Amygdala (tissue), 56 donors: Measurements from ENCODE around the gene LSM4.
"Not testable (repeated sequence)": the region's sequence is repeated elsewhere in the genome, so short reads cannot be mapped to it uniquely, and the experiment has no call there.

Source experiments
- DNase-seq, 56 donors: peaks; one replicate each; lab custom pipeline; 2025; lab: John Stamatoyannopoulos, UW

Gene LSM4

GRCh38 chr19:18342090-18342632 lies 19.3 kb upstream of the LSM4 start:
- no peak for DNase-seq

DNA sequence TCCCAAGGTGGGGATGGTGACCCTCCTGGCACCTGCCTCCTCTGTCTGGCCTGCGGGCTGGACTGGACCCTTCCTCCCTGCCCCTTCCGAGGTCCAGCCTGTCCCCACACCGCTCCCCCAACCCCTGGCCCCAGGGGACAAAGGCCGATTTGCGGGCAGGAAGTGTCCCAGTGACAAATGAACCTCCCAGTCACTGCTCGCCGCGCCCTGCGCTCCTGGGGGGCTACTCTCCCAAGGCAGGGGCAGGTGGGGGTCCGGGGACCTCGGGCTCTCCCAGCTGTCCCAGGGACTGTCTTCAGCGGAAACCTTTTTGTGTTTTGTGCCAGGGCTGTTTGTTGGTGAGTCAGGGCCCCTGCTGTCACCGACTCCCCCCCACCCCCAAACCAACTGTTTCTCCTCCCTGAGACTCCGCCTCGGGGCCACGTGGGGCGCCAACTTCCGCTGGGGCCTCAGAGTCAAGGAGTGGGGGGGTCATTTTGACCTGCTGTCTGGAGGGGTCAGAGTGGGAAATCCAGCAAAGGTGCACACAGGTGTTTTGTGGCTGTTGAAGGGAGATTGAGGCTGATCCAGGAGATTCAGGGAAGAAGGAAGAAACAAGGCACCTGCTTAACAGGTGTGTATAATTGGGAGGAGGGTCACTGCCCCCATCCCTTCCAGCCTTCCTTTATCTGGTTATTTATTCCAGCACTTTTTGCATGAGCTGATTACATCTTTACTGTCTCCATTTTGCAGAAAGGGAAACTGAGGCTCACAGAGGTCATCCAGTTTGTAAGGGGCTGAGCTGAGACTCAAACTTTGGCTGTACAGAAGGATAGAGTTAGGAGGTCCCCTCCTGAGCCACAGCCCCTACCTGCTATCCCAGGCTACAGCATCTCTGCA lies 18.4 kb upstream of the LSM4 start:
- peak in 40 of 56 donors; percentile 3 to 61 (median 23) for DNase-seq

DNA sequence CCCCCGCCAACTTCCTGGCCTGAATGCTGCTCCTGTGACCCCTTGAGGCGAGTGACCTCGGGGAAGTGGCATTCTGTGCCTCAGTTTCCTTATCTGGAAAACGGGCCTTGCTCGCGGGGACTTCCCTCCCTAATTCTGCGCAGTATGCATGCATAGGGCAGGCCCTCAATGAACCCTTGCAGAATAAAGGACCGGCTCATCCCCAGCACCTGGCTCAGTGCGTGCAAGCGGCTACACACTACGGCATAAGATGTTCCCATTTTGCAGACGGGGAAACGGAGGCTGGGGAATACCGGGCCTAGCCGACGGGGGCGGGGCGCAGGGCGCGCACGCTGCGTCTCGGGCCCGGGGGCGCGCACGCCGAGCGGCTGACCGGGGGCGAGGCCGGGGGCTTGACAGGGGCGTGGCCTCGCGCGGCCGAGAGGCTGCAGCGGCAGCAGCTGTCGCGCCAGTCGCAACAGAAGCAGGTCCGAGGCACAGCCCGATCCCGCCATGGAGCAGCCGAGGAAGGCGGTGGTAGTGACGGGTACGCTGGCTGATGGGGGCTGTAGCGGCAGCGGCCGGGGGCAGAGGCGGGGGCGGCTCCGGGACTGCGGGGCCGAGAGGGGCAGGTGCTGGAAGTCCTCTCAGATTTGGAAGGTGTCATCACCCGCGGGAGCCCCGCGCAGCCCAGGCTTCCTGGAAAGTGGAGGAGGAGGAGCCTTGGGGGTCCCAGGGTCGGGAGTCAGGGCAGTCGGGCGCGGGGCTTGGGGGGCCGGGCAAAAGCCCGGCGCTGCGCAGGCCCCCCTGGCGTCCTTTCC lies 17.5 kb upstream of the LSM4 start, which contains the start of gene PGPEP1:
TSS of gene PGPEP1 (plus strand) at position 409 of the 800 bp plus-strand sequence. CDS start at position 493, 84 bp downstream.
- peak in 44 of 56 donors; percentile 2 to 80 (median 46) for DNase-seq

- no peak for DNase-seq
Measured at GRCh38 chr19:18339723-18340122, 16.8 kb upstream of the LSM4 start.

DNA sequence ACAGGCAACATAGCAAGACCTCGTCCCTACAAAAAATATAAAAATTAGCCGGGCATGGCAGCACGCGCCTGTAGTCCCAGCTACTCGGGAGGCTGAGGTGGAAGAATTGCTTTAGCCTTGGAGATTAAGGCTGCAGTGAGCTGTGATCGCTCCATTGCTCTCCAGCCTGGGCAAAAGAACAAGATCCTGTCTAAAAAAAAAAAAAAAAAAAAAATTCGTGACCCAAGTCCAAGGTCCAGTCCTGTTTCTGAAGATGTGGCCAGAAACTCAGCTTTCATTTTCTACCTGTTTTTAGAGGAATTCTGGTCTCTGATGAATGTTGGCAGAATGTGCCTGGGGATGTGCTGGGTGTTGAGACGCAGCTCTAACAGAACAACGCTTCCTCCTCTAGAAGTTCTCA lies 15.7 kb upstream of the LSM4 start:
- no peak for DNase-seq

DNA sequence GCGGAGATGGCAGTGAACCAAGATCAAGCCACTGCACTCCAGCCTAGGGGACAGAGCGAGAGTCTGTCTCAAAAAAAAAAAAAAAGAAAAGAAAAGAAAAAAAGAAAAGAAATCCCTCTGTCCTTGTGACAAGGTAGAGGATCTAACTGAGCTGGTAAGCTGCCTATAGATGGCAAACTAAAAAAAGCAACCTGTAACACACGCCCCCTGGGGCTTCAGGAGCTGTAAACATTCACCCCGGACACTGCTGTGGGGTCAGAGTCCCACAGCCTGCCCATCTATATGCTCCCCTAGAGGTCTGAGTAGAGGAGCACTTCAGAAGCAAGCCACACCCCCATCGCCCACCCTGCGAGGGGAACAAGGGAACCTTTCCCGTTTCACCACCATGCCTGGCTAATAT lies 13.2 kb upstream of the LSM4 start:
- no peak for DNase-seq

DNA sequence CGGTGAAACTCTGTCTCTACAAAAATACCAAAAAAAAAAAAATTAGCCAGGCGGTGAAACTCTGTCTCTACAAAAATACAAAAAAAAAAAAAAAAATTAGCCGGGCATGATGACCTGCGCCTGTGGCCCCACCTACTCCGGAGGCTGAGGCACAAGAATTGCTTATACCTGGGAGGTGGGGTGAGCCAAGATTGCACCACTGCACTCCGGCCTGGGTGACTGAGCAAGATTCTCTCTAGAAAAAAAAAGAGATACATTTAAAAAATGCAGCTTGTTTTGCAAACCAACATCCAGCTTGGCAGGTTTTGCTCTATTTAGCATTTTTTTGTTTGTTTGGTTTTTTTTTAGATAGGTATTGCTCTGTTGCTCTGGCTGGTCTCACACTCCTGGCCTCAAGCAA lies 10.8 kb upstream of the LSM4 start:
- DNase-seq: no peak

DNA sequence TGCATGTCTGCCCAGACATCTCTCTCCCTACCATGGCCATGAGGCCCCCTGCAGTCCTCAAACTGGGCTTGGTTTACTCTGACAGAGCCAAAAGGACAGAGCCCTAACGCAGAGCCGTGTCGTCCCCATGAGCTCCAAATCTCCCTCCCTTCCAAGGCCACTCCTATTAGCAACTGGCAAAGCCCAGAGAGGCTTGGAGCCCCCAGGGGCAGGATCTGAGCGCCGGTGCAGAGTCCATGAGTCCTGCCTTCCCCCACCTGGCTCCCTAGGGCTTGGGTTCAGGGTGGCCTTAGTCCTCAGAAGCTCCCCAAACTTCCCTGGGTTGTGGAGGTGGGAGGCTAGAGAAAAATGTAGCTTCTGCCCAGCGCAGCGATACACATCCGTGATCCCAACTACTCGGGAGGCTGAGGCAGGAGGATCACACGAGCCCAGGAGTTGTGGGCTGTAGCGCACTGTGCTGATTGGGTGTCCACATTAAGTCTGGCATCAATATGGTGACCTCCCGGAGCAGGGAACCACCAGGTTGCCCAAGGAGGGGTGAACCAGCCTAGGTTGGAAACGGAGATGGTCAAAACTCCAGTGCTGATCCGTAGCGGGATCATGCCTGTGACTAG lies 10.1 kb upstream of the LSM4 start:
- no peak for DNase-seq

DNA sequence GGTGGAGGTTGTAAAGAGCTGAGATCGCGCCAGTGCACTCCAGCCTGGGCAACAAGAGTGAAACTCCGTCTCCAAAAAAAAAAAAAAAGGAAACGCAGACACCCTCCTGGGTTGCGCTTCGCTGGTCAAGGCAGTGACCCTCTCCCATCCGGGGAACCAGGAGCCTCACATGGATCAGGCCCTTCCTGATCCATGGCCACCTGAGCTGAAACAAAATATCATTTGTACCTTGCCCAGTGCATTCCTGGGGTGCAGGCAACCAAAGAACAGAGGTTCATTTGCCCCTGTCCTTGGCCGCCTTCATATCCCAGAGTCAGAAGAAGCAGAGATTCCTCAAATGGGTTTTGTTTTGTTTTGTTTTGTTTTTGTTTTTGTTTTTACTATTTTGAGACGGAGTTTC lies 8.0 kb upstream of the LSM4 start:
- no peak for DNase-seq

- no peak for DNase-seq
Measured at GRCh38 chr19:18329035-18329376, 6.1 kb upstream of the LSM4 start.

DNA sequence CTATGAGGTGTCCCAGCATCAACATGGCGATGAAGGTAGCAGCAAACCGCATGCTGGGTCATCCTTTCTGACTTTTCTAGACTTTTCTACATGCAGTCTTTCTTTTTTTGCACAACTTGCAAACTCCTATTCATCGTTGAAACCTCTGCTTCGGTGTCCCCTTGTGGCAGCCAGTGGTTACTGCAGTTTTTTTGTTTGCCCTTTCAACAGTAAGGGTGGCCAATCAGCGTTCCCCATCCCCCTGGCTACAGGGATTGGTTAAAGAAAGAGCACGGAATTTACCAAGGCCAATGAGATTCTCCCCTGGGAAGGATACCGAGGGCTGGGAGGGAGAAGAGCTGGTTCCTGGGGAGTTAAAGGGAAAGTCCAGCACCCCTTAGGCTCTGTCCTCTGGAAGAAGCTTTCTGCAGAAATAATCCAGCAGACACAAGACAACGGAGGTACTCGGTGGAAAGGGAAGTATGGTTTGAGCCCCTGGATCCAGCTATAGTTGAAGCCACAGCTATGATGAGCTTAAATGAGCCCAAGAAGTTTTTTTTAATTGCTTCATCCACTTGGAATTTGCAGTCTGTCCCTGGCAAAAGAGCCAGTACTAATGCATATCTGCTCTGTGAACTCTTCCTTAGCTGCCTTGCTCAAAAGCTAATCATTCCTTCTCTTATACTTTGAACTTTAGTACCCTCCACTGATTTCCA lies 5.6 kb upstream of the LSM4 start:
- DNase-seq: peak; percentile 34 to 98 (median 86)

- no peak for DNase-seq
Measured at GRCh38 chr19:18326772-18327171, 3.9 kb upstream of the LSM4 start.

- DNase-seq: not testable (repeated sequence)
Measured at GRCh38 chr19:18324373-18324731, 1.5 kb upstream of the LSM4 start.

GRCh38 chr19:18322318-18322758 lies 538 bp downstream of the LSM4 start:
- DNase-seq: peak in 2 of 56 donors; percentile 7 to 9

- no peak for DNase-seq
Measured at GRCh38 chr19:18321734-18322102, 1.2 kb downstream of the LSM4 start.

- DNase-seq: no peak
Measured at GRCh38 chr19:18320865-18321733, 1.8 kb downstream of the LSM4 start.

GRCh38 chr19:18319591-18320135 lies 3.2 kb downstream of the LSM4 start:
- no peak for DNase-seq

DNA sequence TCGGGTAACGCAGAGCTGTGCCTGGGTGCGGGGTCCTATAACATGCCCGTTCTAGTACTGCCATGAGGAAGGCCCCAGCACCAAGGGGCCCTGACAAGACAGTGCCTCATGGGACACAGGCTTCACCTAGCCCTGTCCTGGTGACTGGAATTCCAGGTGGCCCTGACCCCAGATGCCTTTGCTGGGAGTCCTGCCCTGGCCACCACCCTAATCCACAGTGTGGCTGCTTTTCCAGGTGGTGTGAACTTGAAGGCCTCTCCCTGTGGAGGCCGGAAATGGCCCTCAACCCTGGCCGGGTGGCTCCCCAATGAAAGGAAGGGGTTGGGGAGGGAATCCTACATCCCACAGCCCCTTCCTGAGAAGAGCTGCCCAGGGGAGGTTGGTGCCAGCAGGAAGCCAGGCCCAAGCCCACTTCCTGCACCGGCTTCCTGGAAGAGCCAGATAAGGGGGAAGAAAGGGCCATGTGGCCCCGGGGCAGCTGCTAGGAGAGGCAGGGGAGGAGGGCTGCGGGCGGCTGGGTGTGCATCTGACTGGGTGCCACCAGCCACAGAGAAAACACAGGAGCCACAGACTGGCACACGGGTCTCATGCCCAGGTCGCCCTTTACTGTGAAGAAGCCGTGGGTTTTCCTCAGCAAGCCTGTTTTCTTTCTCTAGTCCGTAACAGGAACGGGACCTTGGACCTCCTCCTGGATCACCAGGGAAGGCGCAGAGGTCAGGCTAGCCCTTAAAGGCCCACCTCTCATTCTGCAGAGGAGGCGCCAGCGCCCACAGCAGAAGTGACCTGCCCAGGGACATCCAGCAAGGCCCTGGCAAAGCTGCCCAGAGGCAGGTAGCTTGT lies 4.7 kb downstream of the LSM4 start:
- peak in 4 of 56 donors; percentile 4 to 33 (median 22) for DNase-seq
